GM21529 (cell line): ENCODE data around the gene DIS3L2.
"Not testable (repeated sequence)": the region's sequence is repeated elsewhere in the genome, so short reads cannot be mapped to it uniquely, and the experiment has no call there.

Experiments
- ATAC-seq: cut with Tn5 transposase; IDR thresholded peaks from one replicate; pipeline ENCODE4 v1.9.1; 2021; ENCODE audit not compliant: unreplicated experiment

DIS3L2 gene

GRCh38 chr2:232328516-232329460 lies 367.3 kb downstream of the DIS3L2 start:
- no peak for ATAC-seq

- ATAC-seq, result no peak
Observed at GRCh38 chr2:232329716-232330067, 368.2 kb downstream of the DIS3L2 start.

GRCh38 chr2:232330068-232330999 lies 368.8 kb downstream of the DIS3L2 start:
- ATAC-seq, result no peak

- not testable (repeated sequence) for ATAC-seq
Observed at GRCh38 chr2:232331061-232331460, 369.5 kb downstream of the DIS3L2 start.

GRCh38 chr2:232331641-232332040 lies 370.1 kb downstream of the DIS3L2 start:
- not testable (repeated sequence) for ATAC-seq

GRCh38 chr2:232332244-232332939 lies 370.9 kb downstream of the DIS3L2 start:
- not testable (repeated sequence) for ATAC-seq

- no peak for ATAC-seq
Observed at GRCh38 chr2:232332940-232333259, 371.4 kb downstream of the DIS3L2 start.

- no peak for ATAC-seq
Observed at GRCh38 chr2:232333361-232334135, 372.0 kb downstream of the DIS3L2 start.

GRCh38 chr2:232334136-232334884 lies 372.8 kb downstream of the DIS3L2 start:
- ATAC-seq, result not testable (repeated sequence)

GRCh38 chr2:232334885-232335205 lies 373.3 kb downstream of the DIS3L2 start:
- ATAC-seq, result not testable (repeated sequence)

- not testable (repeated sequence) for ATAC-seq
Observed at GRCh38 chr2:232335206-232335858, 373.8 kb downstream of the DIS3L2 start.

- ATAC-seq, result no peak
Observed at GRCh38 chr2:232335859-232336215, 374.3 kb downstream of the DIS3L2 start.

GRCh38 chr2:232336241-232336736 lies 374.8 kb downstream of the DIS3L2 start:
- no peak for ATAC-seq

GRCh38 chr2:232336981-232337720 lies 375.6 kb downstream of the DIS3L2 start:
- ATAC-seq, result no peak

- not testable (repeated sequence) for ATAC-seq
Observed at GRCh38 chr2:232338094-232338758, 376.7 kb downstream of the DIS3L2 start.

GRCh38 chr2:232338759-232339106 lies 377.2 kb downstream of the DIS3L2 start:
- ATAC-seq, result no peak

- ATAC-seq, result no peak
Observed at GRCh38 chr2:232339121-232340081, 377.9 kb downstream of the DIS3L2 start.
